ENCODE results near the gene ABCD3. TPM values are rescaled to one million over a fixed set of nuclear protein-coding genes. Genes with fewer than 3 reads are reported as not detected.

The ABCD3 gene
- polyA plus RNA-seq, 3 donors, result 7.8 to 24.9 (median 21.0) TPM

DNA sequence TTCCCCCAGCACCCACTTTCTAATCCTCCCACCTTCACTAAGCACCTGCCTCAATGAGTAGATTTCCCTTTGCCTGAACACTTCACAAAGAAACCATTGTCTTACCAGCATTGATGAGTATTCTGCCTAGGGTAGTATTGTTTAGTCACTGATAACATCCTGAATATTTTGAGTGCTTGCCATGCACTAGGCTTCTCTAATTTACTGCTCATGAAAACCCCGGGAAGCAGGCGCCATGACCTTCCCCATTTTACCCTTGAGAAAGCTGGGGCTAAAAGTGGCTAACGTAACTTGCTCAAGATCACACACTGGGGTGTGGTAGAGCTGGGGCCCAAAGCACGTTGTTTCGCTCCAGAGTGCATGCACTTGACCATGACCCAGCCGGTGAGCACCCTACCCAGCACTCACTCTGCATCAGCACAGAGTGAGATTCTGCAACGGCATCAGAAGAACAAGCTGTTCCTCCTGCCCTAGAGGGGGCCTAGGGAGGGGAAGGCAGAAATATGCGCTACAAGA, 133.9 kb downstream of the ABCD3 start:
- peaks cover 0 to 2% (median 0%) of the 10 kb centered on the region in 3 donors for H3K27me3 Mint-ChIP-seq (ENCODE audit: low read depth in 3 of 3)
- no peaks in the 10 kb centered on the region for H3K36me3 Mint-ChIP-seq
- H2AFZ ChIP-seq (ENCODE audit: insufficient read depth, low read depth, low read length, poor library complexity, severe bottlenecking), result no peak overlapping the region
- no CpG with 5 or more reads among the region's 8 CpGs for WGBS (ENCODE audit: insufficient coverage)
- intact Hi-C loops (cut with micrococcal nuclease), result no loop called here
- H4K20me1 ChIP-seq (ENCODE audit: insufficient read depth, low read length), result no peaks in the 10 kb centered on the region
- no peak for TF ChIP-seq CTCF (IDR thresholded peaks at IDR 0.05)
- peaks cover 3% of the 10 kb centered on the region for H3K4me1 Mint-ChIP-seq
- H3K9me3 Mint-ChIP-seq, result no peaks in the 10 kb centered on the region
- no peak overlapping the region for H3K4me3 Mint-ChIP-seq
- H3K27ac ChIP-seq (ENCODE audit: low read depth in 1 of 2, low read length in 2 of 2), result no peak overlapping the region
- no peak overlapping the region for H3K4me2 ChIP-seq (replicated peaks; ENCODE audit: extremely low read depth, low read length, poor library complexity, severe bottlenecking)
- no peaks in the 10 kb centered on the region for H3K27me3 ChIP-seq (ENCODE audit: control insufficient read depth in 2 of 2, insufficient read depth in 2 of 2, low read length in 2 of 2)
- H3K4me1 ChIP-seq (ENCODE audit: control insufficient read depth in 1 of 2, insufficient read depth in 2 of 2, low read length in 2 of 2), result no peaks in the 10 kb centered on the region
- no peak overlapping the region for H3K27ac Mint-ChIP-seq
- no peaks in the 10 kb centered on the region for H3K36me3 ChIP-seq (replicated peaks in 1 of 2; ENCODE audit: control insufficient read depth in 1 of 2, insufficient read depth in 2 of 2, low read length in 2 of 2)
- no peaks in the 10 kb centered on the region for H3K79me2 ChIP-seq (ENCODE audit: insufficient read depth, low read length)
- H3K4me3 ChIP-seq (replicated peaks in 1 of 3; ENCODE audit: low read depth in 2 of 3, low read length in 3 of 3), result no peak overlapping the region
- no peaks in the 10 kb centered on the region for H3K9me3 ChIP-seq (replicated peaks in 1 of 2; ENCODE audit: control insufficient read depth in 1 of 2, insufficient read depth in 1 of 2, low read length in 2 of 2)
- DNase-seq, result no peak
- H3K9ac ChIP-seq (ENCODE audit: insufficient read depth, low read length, poor library complexity, severe bottlenecking), result no peak overlapping the region

- Histone ChIP-seq H3K4me1 (ENCODE audit: control insufficient read depth in 1 of 2, insufficient read depth in 2 of 2, low read length in 2 of 2) (no peaks in the 10 kb centered on the region), H3K27me3 (ENCODE audit: control insufficient read depth in 2 of 2, insufficient read depth in 2 of 2, low read length in 2 of 2) (no peaks in the 10 kb centered on the region), H4K20me1 (ENCODE audit: insufficient read depth, low read length) (no peaks in the 10 kb centered on the region), H2AFZ (ENCODE audit: insufficient read depth, low read depth, low read length, poor library complexity, severe bottlenecking) (no peak overlapping the region), H3K4me3 (replicated peaks in 1 of 3; ENCODE audit: low read depth in 2 of 3, low read length in 3 of 3) (no peak overlapping the region), H3K79me2 (ENCODE audit: insufficient read depth, low read length) (no peaks in the 10 kb centered on the region), H3K9me3 (replicated peaks in 1 of 2; ENCODE audit: control insufficient read depth in 1 of 2, insufficient read depth in 1 of 2, low read length in 2 of 2) (no peaks in the 10 kb centered on the region), H3K4me2 (replicated peaks; ENCODE audit: extremely low read depth, low read length, poor library complexity, severe bottlenecking) (no peak overlapping the region), H3K27ac (ENCODE audit: low read depth in 1 of 2, low read length in 2 of 2) (no peak overlapping the region), H3K36me3 (replicated peaks in 1 of 2; ENCODE audit: control insufficient read depth in 1 of 2, insufficient read depth in 2 of 2, low read length in 2 of 2) (no peaks in the 10 kb centered on the region), H3K9ac (ENCODE audit: insufficient read depth, low read length, poor library complexity, severe bottlenecking) (no peak overlapping the region)
- H3K36me3 Mint-ChIP-seq, result no peaks in the 10 kb centered on the region
- H3K9me3 Mint-ChIP-seq, result no peaks in the 10 kb centered on the region
- peaks cover 0 to 3% (median 0%) of the 10 kb centered on the region in 3 donors for H3K27me3 Mint-ChIP-seq (ENCODE audit: low read depth in 3 of 3)
- TF ChIP-seq CTCF (IDR thresholded peaks at IDR 0.05), result no peak
- no peak for DNase-seq
- no peak overlapping the region for H3K4me3 Mint-ChIP-seq
- no peak overlapping the region for H3K27ac Mint-ChIP-seq
- intact Hi-C loops (cut with micrococcal nuclease), result no loop called here
- WGBS (ENCODE audit: insufficient coverage), result 67% methylated on average over 1 of the region's 5 CpGs
- H3K4me1 Mint-ChIP-seq, result peaks cover 3% of the 10 kb centered on the region
Observed at GRCh38 chr1:94553323-94553730, 135.1 kb downstream of the ABCD3 start.
